ENCODE measurements around the gene TRIM69.
"Not testable (repeated sequence)": the region's sequence is repeated elsewhere in the genome, so short reads cannot be mapped to it uniquely, and the experiment has no call there.

TRIM69 gene

GRCh38 chr15:44716983-44717602, 19.2 kb upstream of the TRIM69 start:
- DNase-seq: no peak

DNA sequence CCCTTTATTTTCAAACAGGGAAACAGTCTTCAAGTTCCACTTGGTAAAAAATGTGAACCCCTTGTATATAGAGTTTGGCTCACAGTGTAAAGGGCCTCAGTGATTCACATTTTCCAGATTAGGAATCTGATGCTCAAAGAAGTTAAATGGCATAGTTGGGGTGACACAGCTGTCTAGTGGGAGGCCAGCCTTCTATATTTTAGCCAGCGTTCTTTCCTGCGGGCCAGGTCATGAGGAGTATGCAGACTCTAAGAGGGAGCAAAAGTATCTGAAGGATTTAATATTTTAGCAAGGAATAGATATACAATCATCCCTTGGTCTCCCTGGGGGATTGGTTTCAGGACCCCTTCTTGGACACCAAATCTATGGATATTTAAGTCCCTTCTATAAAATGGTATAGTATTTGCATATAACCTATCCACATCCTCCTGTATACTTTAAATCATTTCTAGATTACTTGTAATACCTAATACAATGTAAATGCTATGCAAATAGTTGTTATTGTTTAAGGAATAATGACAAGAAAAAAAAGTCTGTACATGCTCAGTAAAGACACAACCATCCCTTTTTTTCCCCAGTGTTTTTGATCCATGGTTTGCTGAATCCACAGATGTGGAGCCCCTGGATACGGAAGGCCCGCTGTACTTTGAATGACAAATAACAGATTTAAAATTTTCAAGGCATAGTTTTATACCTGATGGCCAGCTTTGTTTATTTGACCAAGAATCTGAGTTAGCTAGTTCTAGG, 18.0 kb upstream of the TRIM69 start:
- no peak for DNase-seq

- DNase-seq: no peak
Measured at GRCh38 chr15:44718927-44719292, 17.4 kb upstream of the TRIM69 start.

DNA sequence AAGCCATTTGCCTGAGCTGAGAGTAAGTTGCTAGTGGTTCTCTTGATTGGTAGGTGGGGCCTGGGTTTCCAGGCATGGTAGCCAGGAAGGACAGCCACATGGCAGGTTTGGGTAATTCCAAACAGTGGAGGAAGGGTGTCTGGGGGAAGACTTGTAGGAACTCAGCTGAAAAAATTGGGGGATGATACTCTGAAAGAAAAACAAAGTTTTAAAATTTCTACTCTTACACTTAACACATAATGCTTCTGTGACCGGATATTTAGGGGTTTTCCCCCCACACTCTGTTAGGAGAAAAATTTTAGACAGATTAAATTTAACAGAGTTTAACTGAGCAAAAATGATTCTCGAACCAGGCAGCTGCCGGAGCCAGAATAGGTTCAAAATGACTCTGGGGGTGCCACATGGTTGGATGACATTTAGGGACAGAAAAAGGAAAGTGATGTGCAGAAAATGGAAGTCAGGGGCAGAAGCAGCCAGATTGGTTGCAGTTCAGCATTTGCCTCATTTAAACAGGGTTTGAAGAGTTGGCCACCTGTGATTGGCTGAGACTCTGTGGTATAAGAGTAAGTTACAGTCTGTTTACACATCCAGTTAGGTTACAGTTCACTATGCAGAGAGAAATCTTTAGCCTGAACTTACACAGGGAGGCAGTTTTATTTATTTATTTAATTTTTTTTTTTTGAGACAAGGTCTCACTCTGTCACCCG, 16.9 kb upstream of the TRIM69 start:
- DNase-seq: no peak

DNA sequence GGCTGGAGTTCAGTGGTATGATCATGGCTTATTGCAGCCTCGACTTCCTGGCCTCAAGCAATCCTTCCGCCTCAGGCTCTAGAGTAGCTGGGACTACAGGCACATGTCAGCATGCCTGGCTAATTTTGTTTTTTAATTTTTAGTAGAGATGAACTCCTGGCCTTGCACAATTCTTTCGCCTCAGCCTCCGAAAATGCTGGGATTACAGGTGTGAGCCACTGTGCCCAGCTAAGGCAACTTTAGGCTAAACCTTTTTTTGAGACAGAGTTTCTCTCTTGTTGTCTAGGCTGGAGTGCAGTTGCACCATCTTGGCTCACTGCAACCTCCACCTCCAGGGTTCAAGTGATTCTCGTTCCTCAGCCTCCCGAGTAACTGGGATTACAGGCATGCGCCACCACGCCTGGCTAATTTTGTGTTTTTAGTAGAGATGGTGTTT, 16.3 kb upstream of the TRIM69 start:
- not testable (repeated sequence) for DNase-seq

DNA sequence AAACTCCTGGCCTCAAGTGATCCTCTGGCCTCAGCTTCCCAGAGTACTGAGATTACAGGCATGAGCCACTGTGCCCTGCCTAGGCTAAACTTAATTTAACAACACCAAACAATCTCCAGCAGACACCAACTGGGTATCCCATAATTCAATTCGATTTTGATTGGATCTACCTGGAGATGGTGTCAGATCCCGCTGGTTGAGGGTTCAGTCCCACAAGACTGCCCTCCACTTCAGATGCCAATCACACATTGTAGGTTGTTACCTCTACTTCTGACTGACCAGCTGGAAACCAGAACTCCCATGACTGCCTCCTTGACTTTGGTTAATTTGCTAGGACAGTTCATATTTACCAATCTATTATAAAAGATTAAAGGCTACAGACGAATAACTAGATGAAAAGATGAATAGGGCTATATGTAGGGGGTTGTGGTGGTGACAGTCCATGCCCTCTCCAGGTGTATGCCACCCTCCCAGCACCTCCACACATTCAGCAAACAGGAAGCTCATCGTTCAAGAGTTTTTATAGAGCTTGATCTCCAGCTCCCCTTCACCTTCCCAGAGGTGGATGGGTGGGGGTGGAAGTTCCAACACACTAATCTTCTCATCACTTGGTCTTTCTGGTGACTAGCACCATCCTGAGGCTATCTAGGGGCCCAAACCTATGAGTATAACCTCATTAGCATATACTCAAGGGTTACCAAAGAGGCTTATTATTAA, 15.7 kb upstream of the TRIM69 start:
- no peak for DNase-seq

- DNase-seq: no peak
Measured at GRCh38 chr15:44722011-44722410, 14.3 kb upstream of the TRIM69 start.

GRCh38 chr15:44726136-44726535, 10.2 kb upstream of the TRIM69 start:
- DNase-seq: no peak

- DNase-seq: no peak
Measured at GRCh38 chr15:44726568-44727484, 9.5 kb upstream of the TRIM69 start.

- DNase-seq: no peak
Measured at GRCh38 chr15:44727485-44728231, 8.7 kb upstream of the TRIM69 start.

DNA sequence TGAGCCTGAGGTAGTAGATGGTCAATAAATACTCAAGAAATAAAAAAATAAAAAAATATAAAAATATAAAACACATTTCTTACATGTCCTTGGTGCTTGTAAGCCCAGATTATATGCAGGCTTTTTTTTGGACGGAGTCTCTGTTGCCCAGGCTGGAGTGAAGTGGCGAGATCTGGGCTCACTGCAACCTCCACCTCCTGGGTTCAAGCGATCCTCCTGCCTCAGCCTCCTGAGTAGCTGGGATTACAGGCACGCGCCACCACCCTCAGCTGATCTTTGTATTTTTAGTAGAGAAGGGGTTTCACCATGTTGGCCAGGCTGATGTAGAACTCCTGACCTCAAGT, 8.1 kb upstream of the TRIM69 start:
- not testable (repeated sequence) for DNase-seq

DNA sequence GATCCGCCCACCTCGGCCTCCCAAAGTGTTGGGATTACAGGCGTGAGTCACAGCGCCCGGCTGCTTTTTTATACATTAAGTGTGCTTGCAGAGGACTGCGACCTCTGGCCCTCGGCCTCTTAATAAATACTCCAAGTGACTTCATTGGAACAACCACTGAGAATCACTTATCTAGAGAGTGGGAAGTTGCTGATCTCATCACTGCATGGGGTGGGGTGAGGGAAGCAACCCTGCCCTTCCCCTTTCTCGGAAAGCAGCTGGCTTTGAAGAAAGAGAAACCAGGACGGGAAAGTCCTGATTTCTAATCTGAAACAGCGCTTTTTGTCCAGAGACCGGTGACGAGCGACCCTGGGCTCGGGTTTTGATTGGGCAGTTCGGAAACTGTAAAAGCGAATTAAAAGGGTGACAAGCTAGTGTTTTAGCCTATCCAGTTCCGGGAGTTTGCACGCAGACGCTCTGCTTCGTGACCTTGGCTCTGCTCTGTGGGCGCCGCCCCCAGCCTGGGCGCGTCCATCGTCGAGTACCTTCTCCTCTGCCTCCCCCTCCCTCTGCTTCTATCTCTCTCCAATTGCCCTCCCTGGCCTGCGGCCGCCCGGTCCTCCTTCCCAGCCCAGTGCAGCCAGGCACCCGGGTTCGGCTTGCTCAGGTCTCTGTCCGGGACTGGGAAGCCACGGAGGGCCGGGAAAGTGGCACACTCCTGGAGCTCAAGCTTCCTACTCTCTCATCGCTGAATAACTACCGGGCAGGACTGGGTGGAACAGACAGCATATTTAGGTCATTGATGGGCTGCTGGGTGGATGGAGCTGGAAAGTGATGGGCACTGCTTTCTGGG, 7.5 kb upstream of the TRIM69 start:
- peak; percentile 97 to 98 for DNase-seq

DNA sequence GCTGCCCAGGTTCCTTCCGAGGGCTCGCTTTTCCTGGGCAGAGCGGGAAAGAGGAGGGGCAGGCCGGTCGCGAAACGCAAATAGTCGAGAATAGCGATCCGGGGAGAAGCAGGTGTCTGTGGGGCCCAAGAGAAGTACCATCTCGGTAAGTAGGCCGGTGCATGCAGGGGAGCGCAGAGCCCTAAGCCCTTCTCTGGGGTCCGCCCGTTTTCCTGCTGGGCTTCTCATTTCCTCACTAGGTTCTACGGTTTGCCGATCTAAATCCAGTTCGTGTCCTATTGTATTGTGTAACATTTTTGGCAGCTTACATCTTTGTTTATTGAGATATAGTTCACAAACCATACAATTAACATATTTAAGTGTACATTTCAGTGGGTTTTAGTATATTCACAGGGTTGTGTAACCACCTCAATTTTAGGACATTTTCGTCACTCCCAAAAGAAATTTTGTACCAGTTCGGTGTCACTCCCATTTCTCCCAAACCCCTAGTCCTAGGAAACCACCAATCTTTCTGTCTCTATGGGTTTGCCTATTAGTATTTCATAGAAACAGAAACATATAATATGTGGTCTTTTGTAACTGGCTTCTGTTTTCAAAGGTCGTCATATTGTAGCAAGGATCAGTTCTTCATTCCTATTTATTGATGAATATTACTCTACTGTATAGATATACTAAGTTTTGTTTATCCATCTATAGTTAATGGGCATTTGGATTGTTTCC, 6.8 kb upstream of the TRIM69 start:
- DNase-seq: peak in 1 of 2 experiments; percentile 74

GRCh38 chr15:44734839-44735481, 1.4 kb upstream of the TRIM69 start:
- no peak for DNase-seq

DNA sequence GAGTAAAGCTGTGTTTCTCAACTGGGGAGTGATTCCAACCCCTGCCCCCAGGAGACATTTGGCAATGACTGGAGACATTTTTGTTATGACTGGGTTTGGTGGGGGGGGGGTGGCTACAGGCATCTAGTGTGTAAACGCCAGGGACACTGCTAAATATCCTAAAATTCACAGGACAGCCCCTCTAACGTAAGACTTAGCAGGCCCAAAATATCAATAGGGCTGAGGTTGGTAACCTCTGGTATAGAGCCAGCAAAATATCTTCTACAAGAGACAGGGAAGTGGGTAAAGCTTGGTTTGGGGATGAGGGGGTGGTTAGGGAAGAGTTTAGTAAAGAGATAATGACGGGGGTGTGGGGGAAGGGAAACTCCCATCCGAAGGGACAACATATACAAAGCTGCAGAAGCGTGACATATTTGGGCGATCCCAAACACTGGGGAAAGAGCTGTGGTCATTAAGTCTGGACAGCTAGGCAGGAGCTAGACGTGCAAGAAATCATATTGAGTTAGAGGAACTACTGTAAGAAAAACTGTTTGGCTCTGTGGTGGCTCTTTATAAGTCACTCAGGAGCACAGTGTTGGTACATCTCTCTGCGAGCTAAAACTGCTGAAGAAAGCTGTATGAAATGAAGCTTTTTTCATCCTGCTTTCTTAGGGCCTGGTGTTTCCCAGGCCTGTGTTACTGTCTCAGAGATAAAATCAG, 697 bp upstream of the TRIM69 start:
- DNase-seq: no peak

- peak in 1 of 2 experiments; percentile 58 for DNase-seq
Measured at GRCh38 chr15:44738340-44738984, 2.1 kb downstream of the TRIM69 start.

- DNase-seq: not testable (repeated sequence)
Measured at GRCh38 chr15:44739222-44739847, 3.0 kb downstream of the TRIM69 start.

DNA sequence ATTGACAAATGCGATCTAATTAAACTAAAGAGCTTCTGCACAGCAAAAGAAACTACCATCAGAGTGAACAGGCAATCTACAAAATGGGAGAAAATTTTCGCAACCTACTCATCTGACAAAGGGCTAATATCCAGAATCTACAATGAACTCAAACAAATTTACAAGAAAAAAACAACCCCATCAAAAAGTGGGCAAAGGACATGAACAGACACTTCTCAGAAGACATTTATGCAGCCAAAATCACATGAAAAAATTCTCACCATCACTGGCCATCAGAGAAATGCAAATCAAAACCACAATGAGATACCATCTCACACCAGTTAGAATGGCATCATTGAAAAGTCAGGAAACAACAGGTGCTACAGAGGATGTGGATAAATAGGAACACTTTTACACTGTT, 7.1 kb downstream of the TRIM69 start:
- not testable (repeated sequence) for DNase-seq

Measured in NCI-H524 (cell line).